PFSK-1 (cell line): ENCODE measurements around the gene MACROD1.

Experiments
- FOXP2 ChIP-seq: optimal IDR thresholded peaks from 2 replicates; pipeline ENCODE3; 2011; ENCODE audit warnings: borderline replicate concordance, control low read depth, inconsistent platforms; ENCODE audit not compliant: insufficient read depth; ENCODE audit errors: extremely low read length, extremely low read depth
- POLR2AphosphoS5 ChIP-seq: IDR thresholded peaks from 2 replicates; pipeline ENCODE4 v1.6.1; 2012; ENCODE audit warnings: low read depth, mild to moderate bottlenecking, control low read depth, low read length, moderate library complexity
- SIN3A ChIP-seq: IDR thresholded peaks from 2 replicates; pipeline ENCODE4 v1.6.1; 2012; ENCODE audit warnings: mild to moderate bottlenecking, low read length, moderate library complexity, borderline replicate concordance; ENCODE audit not compliant: insufficient read depth
- TAF1 ChIP-seq: IDR thresholded peaks from 2 replicates; pipeline ENCODE4 v1.6.1; 2012; ENCODE audit warnings: low read length, control low read depth, borderline replicate concordance; ENCODE audit not compliant: insufficient read depth
- TF ChIP-seq, protein P1 (sequence below), 2 experiments: IDR thresholded peaks; 2 replicates each; pipeline versions ENCODE4 v1.6.1 to v1.8.0; 2011 to 2012; ENCODE audit warnings: low read depth in 2 of 2, low read length in 2 of 2, control low read depth in 1 of 2, inconsistent platforms in 1 of 2, mild to moderate bottlenecking in 1 of 2, moderate library complexity in 1 of 2; ENCODE audit not compliant: insufficient read depth in 1 of 2

DNA sequence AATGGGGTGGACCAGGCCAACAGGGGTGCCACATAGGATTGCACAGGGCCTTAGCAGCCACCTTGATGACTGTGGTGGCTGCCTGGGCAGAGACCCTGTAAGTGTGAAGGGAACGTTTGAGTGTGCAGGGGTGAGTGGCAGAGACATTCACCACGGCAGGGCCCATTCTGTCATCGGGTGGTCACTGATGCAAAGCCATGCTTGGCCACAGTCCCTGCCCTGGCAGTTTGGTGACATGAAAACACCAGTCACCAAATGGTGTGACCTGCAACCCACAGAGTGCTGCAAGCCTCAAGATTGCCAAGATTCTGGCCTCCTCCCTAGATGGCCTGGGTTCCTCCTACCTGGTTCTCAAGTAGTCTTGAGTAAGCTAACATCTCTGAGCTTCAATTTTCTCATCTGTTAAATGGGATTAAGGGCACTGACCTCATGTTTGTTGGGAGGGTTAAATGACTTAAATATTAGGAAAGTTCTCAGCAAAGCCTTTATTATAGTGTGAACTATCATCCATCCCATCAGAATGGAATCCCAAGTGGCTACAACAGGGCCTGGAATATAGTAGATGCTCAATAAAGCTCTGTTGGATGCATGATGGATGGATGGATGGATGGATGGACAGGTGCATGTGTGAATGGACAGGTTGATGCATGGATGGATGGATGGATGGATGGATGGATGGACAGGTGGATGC, 53.0 kb downstream of the MACROD1 start:
- TF ChIP-seq POLR2AphosphoS5: no peak
- no peak for TF ChIP-seq TAF1
- TF ChIP-seq SIN3A: no peak
- TF ChIP-seq, protein P1, sequence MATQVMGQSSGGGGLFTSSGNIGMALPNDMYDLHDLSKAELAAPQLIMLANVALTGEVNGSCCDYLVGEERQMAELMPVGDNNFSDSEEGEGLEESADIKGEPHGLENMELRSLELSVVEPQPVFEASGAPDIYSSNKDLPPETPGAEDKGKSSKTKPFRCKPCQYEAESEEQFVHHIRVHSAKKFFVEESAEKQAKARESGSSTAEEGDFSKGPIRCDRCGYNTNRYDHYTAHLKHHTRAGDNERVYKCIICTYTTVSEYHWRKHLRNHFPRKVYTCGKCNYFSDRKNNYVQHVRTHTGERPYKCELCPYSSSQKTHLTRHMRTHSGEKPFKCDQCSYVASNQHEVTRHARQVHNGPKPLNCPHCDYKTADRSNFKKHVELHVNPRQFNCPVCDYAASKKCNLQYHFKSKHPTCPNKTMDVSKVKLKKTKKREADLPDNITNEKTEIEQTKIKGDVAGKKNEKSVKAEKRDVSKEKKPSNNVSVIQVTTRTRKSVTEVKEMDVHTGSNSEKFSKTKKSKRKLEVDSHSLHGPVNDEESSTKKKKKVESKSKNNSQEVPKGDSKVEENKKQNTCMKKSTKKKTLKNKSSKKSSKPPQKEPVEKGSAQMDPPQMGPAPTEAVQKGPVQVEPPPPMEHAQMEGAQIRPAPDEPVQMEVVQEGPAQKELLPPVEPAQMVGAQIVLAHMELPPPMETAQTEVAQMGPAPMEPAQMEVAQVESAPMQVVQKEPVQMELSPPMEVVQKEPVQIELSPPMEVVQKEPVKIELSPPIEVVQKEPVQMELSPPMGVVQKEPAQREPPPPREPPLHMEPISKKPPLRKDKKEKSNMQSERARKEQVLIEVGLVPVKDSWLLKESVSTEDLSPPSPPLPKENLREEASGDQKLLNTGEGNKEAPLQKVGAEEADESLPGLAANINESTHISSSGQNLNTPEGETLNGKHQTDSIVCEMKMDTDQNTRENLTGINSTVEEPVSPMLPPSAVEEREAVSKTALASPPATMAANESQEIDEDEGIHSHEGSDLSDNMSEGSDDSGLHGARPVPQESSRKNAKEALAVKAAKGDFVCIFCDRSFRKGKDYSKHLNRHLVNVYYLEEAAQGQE (IDR thresholded peaks at IDR 0.05; ENCODE audit: insufficient read depth in 1 of 2, low read depth in 2 of 2, low read length in 2 of 2): no peak
- TF ChIP-seq FOXP2: no peak
